Inferior parietal cortex (tissue), 1 donor: Measurements from ENCODE around the gene USP34.

ENCODE experiments used
- DNase-seq: peaks from one replicate; pipeline ENCODE4 v3.0.0-alpha.2; 2016; ENCODE audit errors: extremely low spot score

Gene USP34

GRCh38 chr2:61376211-61376610 is 94.7 kb downstream of the USP34 start:
- no peak for DNase-seq

GRCh38 chr2:61371027-61371426 is 99.9 kb downstream of the USP34 start:
- DNase-seq, result no peak

- no peak for DNase-seq
These were observed 101.9 kb downstream of the USP34 start for GRCh38 chr2:61368687-61369665.

- no peak for DNase-seq
These were observed 103.7 kb downstream of the USP34 start for GRCh38 chr2:61367177-61367576.

GRCh38 chr2:61363580-61363979 is 107.3 kb downstream of the USP34 start:
- no peak for DNase-seq

GRCh38 chr2:61362873-61363272 is 108.0 kb downstream of the USP34 start:
- no peak for DNase-seq

GRCh38 chr2:61361068-61361467 is 109.8 kb downstream of the USP34 start:
- no peak for DNase-seq

GRCh38 chr2:61359058-61359457 is 111.8 kb downstream of the USP34 start:
- DNase-seq, result no peak

GRCh38 chr2:61357681-61358080 is 113.2 kb downstream of the USP34 start:
- DNase-seq, result no peak

GRCh38 chr2:61356958-61357350 is 113.9 kb downstream of the USP34 start:
- no peak for DNase-seq

GRCh38 chr2:61356261-61356957 is 114.5 kb downstream of the USP34 start:
- no peak for DNase-seq

GRCh38 chr2:61354543-61355197 is 116.2 kb downstream of the USP34 start:
- DNase-seq, result no peak

GRCh38 chr2:61353909-61354308 is 117.0 kb downstream of the USP34 start:
- no peak for DNase-seq

- no peak for DNase-seq
These were observed 120.1 kb downstream of the USP34 start for GRCh38 chr2:61350777-61351176.

- no peak for DNase-seq
These were observed 127.7 kb downstream of the USP34 start for GRCh38 chr2:61343141-61343540.

- no peak for DNase-seq
These were observed 130.6 kb downstream of the USP34 start for GRCh38 chr2:61340242-61340641.

GRCh38 chr2:61338447-61338846 is 132.4 kb downstream of the USP34 start:
- DNase-seq, result no peak

- no peak for DNase-seq
These were observed 135.7 kb downstream of the USP34 start for GRCh38 chr2:61335187-61335586.

- no peak for DNase-seq
These were observed 136.4 kb downstream of the USP34 start for GRCh38 chr2:61334466-61334865.

- no peak for DNase-seq
These were observed 142.1 kb downstream of the USP34 start for GRCh38 chr2:61328707-61329251.

GRCh38 chr2:61327173-61327572 is 143.7 kb downstream of the USP34 start:
- no peak for DNase-seq

GRCh38 chr2:61326423-61326822 is 144.5 kb downstream of the USP34 start:
- no peak for DNase-seq
